Peyer's patch (tissue), 4 donors: ENCODE measurements around the gene KCNJ9.

Experiments used
- POLR2A ChIP-seq, 2 donors: fragments of 450-650 bp; IDR thresholded peaks; one replicate each; pipeline ENCODE4 v1.5.1; 2017; ENCODE audit warnings: antibody characterized with exemption in 2 of 2, mild to moderate bottlenecking in 2 of 2, moderate library complexity in 2 of 2
- TF ChIP-seq, protein P1 (sequence below), 6 experiments: fragments of 450-650 bp in 4 of 6; fragments of 200-600 bp in 2 of 6; sonication (generic) in 1 of 6; IDR thresholded peaks; one replicate each; pipeline ENCODE4 v1.5.1; 2017 to 2019; ENCODE audit warnings: antibody characterized with exemption in 6 of 6, mild to moderate bottlenecking in 3 of 6, moderate library complexity in 1 of 6

DNA sequence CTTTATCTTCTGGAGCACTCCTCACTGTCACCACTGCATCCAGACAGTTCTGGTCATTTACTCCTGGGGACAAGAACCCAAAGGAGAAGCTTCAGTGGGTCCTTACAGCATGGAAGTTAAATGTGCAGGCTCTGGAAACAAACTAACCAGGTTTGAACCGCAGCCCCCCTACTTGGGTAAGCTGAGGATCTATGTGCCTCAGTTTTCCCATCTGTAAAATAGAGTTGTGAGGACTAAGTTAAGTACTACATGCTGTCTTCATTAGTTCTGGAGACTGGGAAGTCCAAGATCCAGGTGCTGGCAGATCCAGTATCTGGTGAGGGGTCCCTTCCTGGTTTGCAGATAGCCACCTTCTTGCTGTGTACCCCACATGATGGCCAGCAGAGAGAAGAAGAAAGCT is 26.2 kb downstream of the KCNJ9 start:
- TF ChIP-seq, protein P1, sequence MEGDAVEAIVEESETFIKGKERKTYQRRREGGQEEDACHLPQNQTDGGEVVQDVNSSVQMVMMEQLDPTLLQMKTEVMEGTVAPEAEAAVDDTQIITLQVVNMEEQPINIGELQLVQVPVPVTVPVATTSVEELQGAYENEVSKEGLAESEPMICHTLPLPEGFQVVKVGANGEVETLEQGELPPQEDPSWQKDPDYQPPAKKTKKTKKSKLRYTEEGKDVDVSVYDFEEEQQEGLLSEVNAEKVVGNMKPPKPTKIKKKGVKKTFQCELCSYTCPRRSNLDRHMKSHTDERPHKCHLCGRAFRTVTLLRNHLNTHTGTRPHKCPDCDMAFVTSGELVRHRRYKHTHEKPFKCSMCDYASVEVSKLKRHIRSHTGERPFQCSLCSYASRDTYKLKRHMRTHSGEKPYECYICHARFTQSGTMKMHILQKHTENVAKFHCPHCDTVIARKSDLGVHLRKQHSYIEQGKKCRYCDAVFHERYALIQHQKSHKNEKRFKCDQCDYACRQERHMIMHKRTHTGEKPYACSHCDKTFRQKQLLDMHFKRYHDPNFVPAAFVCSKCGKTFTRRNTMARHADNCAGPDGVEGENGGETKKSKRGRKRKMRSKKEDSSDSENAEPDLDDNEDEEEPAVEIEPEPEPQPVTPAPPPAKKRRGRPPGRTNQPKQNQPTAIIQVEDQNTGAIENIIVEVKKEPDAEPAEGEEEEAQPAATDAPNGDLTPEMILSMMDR (IDR thresholded peaks at IDR 0.05) = no peak
- no peak for TF ChIP-seq POLR2A (IDR thresholded peaks at IDR 0.05)
